GM23338 (cell line): ENCODE measurements around the gene GLYATL2. TPM values are rescaled to one million over a fixed set of nuclear protein-coding genes. Genes with fewer than 3 reads are reported as not detected.

Experiments used
- ATAC-seq: fragments of 200-7000 bp; cut with Tn5 transposase; 3 replicates; pipeline ENCODE4 v1.9.1; 2020
- DNase-seq: peaks from one replicate; pipeline ENCODE4 v3.0.0-alpha.2; 2015; ENCODE audit warnings: low spot score
- H2AFZ ChIP-seq: fragments of 200-600 bp; sonication (generic); 2 replicates; pipeline ENCODE4 v1.8.0; 2016; ENCODE audit warnings: antibody characterized with exemption, mild to moderate bottlenecking, moderate library complexity
- H3F3A ChIP-seq: fragments of 200-600 bp; sonication (generic); replicated peaks from 2 replicates; pipeline ENCODE4 v1.8.0; 2017; ENCODE audit warnings: antibody characterized with exemption, mixed run types, low read depth
- H3K27ac ChIP-seq: fragments of 200-600 bp; sonication (generic); 2 replicates; pipeline ENCODE4 v1.6.1; 2016; ENCODE audit warnings: low read depth
- H3K27me3 ChIP-seq: fragments of 200-600 bp; sonication (generic); 2 replicates; pipeline ENCODE4 v1.8.0; 2016; ENCODE audit warnings: mild to moderate bottlenecking, mixed run types, moderate library complexity; ENCODE audit not compliant: insufficient read depth
- H3K36me3 ChIP-seq: fragments of 200-600 bp; sonication (generic); 2 replicates; pipeline ENCODE4 v1.8.0; 2016; ENCODE audit warnings: mild to moderate bottlenecking; ENCODE audit not compliant: insufficient read depth
- H3K4me1 ChIP-seq: fragments of 200-600 bp; sonication (generic); 2 replicates; pipeline ENCODE4 v1.8.0; 2016; ENCODE audit warnings: mild to moderate bottlenecking, moderate library complexity; ENCODE audit not compliant: insufficient read depth
- H3K4me2 ChIP-seq: fragments of 200-600 bp; sonication (generic); 2 replicates; pipeline ENCODE4 v1.7.1; 2017; ENCODE audit warnings: mixed run types
- H3K4me3 ChIP-seq: fragments of 200-600 bp; sonication (generic); 2 replicates; pipeline ENCODE4 v1.6.1; 2016; ENCODE audit warnings: mixed run types
- H3K79me2 ChIP-seq: fragments of 200-600 bp; sonication (generic); replicated peaks from 2 replicates; pipeline ENCODE4 v1.8.0; 2017; ENCODE audit warnings: mild to moderate bottlenecking; ENCODE audit not compliant: insufficient read depth
- H3K9me2 ChIP-seq: fragments of 200-600 bp; sonication (generic); 2 replicates; pipeline ENCODE4 v1.8.0; 2017; ENCODE audit not compliant: insufficient read depth
- H4K20me1 ChIP-seq: fragments of 200-600 bp; sonication (generic); replicated peaks from 2 replicates; pipeline ENCODE4 v1.8.0; 2017; ENCODE audit warnings: mild to moderate bottlenecking; ENCODE audit not compliant: insufficient read depth
- H3K27ac Mint-ChIP-seq: 2 replicates; pipeline ENCODE4 v1.8.0; 2020; ENCODE audit warnings: inconsistent platforms, mild to moderate bottlenecking, moderate library complexity, mixed read lengths
- H3K27me3 Mint-ChIP-seq: 3 replicates; pipeline ENCODE4 v1.8.0; 2022; ENCODE audit warnings: low read depth, mild to moderate bottlenecking, moderate library complexity, mixed read lengths, inconsistent platforms; ENCODE audit not compliant: insufficient read depth, poor library complexity
- H3K36me3 Mint-ChIP-seq: 3 replicates; pipeline ENCODE4 v1.8.0; 2021; ENCODE audit warnings: low read depth, mild to moderate bottlenecking, inconsistent platforms, moderate library complexity, mixed read lengths
- H3K4me1 Mint-ChIP-seq: 3 replicates; pipeline ENCODE4 v1.8.0; 2020; ENCODE audit warnings: mild to moderate bottlenecking, inconsistent platforms, mixed read lengths
- H3K4me3 Mint-ChIP-seq: 3 replicates; pipeline ENCODE4 v1.8.0; 2021; ENCODE audit warnings: moderate library complexity, mild to moderate bottlenecking, inconsistent platforms, mixed read lengths
- H3K9me3 Mint-ChIP-seq: 3 replicates; pipeline ENCODE4 v1.8.0; 2020; ENCODE audit warnings: moderate library complexity, mild to moderate bottlenecking, inconsistent platforms, mixed read lengths
- CREB1 ChIP-seq: fragments of 250-450 bp; sonication (Bioruptor Pico); IDR thresholded peaks from 2 replicates; pipeline ENCODE4 v1.5.0; 2020; ENCODE audit warnings: low read depth, mild to moderate bottlenecking, moderate library complexity
- EZH2 ChIP-seq: fragments of 200-600 bp; sonication (generic); IDR thresholded peaks from one replicate; pipeline ENCODE4 v1.8.0; 2017; ENCODE audit warnings: antibody characterized with exemption, mild to moderate bottlenecking, low read depth; ENCODE audit not compliant: unreplicated experiment
- EZH2phosphoT487 ChIP-seq: fragments of 200-600 bp; sonication (generic); IDR thresholded peaks from one replicate; pipeline ENCODE4 v1.8.1; 2018; ENCODE audit warnings: antibody characterized with exemption; ENCODE audit not compliant: unreplicated experiment
- JUNB ChIP-seq: IDR thresholded peaks from one replicate; pipeline ENCODE4 v1.6.1; 2016; ENCODE audit warnings: antibody characterized with exemption; ENCODE audit not compliant: unreplicated experiment
- NANOG ChIP-seq: IDR thresholded peaks from 2 replicates; pipeline ENCODE4 v1.6.1; 2016; ENCODE audit warnings: antibody characterized with exemption, borderline replicate concordance
- POLR2AphosphoS5 ChIP-seq: IDR thresholded peaks from 2 replicates; pipeline ENCODE4 v1.6.1; 2016; ENCODE audit warnings: antibody characterized with exemption, low read depth
- STAT1 ChIP-seq: IDR thresholded peaks from one replicate; pipeline ENCODE4 v1.6.1; 2016; ENCODE audit warnings: antibody characterized with exemption; ENCODE audit not compliant: unreplicated experiment
- ZNF114 ChIP-seq: fragments of 250-450 bp; sonication (Bioruptor Pico); IDR thresholded peaks from 2 replicates; pipeline ENCODE4 v1.5.0; 2020; ENCODE audit warnings: mild to moderate bottlenecking, moderate library complexity
- ZNF331 ChIP-seq: fragments of 250-450 bp; sonication (Bioruptor Pico); IDR thresholded peaks from 2 replicates; pipeline ENCODE4 v1.5.0; 2020; ENCODE audit warnings: low read depth, mild to moderate bottlenecking, moderate library complexity
- polyA plus RNA-seq: library from polyadenylated mRNA; unstranded; fragments of >200 nt; fragmentation: Nextera tagmentation; extraction: Ambion mirVana; gene quantifications from 2 replicates; pipeline ENCODE4 v1.2.1, GENCODE V29; 2016
- total RNA-seq: library from RNA; depleted of rRNA; stranded (reverse); fragments of >200 nt; shearing (Covaris generic); gene quantifications from 2 replicates; pipeline ENCODE4 v1.2.3, GENCODE V29; 2014
- TF ChIP-seq, protein P1 (sequence below): IDR thresholded peaks from one replicate; pipeline ENCODE4 v1.6.1; 2018; ENCODE audit warnings: antibody characterized with exemption; ENCODE audit not compliant: unreplicated experiment
- TF ChIP-seq, protein P2 (sequence below): IDR thresholded peaks from 2 replicates; pipeline ENCODE4 v1.6.1; 2016; ENCODE audit warnings: antibody characterized with exemption
- TF ChIP-seq, protein P3 (sequence below), 2 experiments: fragments of 200-600 bp in 1 of 2; sonication (generic) in 1 of 2; conservative IDR thresholded peaks; 2 replicates each; pipeline versions ENCODE4 v1.5.1 to v1.6.1; 2016 to 2017; ENCODE audit warnings: antibody characterized with exemption in 2 of 2, low read depth in 2 of 2, mild to moderate bottlenecking in 2 of 2, moderate library complexity in 1 of 2
- TF ChIP-seq, protein P4 (sequence below): fragments of 250-450 bp; sonication (Bioruptor Pico); IDR thresholded peaks from 2 replicates; pipeline ENCODE4 v1.5.0; 2020; ENCODE audit warnings: mild to moderate bottlenecking, moderate library complexity

GLYATL2 gene
- total and polyA plus RNA-seq, 2 experiments from 2014 or later, result 0.63 to 0.76 TPM

DNA sequence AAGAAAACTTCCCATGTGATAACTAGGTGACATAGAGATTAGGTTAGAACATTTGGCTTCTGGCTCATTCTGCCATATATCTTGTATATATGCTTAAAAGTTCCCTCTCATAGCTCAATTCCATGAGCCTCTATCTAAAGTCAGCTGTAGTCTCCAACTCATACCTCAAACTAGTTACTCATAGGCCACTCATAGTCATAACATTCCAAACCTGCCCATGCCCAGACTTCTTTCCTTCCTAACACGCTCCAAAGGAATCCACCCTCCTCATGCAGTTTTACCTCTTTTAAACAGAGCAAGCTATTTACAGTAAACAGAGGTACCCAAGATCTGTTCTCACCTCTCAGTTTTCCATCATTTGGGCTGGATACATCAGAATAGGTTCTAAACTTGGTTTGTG is 39.4 kb downstream of the GLYATL2 start:
- no peaks in the 10 kb centered on the region for H3K36me3 ChIP-seq
- peaks cover 68% of the 10 kb centered on the region for H3K9me3 Mint-ChIP-seq
- no peaks in the 10 kb centered on the region; the same call in 2 of the 3 replicates for H3K36me3 Mint-ChIP-seq
- H3K4me3 ChIP-seq, result no peak overlapping the region
- H2AFZ ChIP-seq, result no peak overlapping the region
- no peak overlapping the region for H3K4me3 Mint-ChIP-seq
- H4K20me1 ChIP-seq, result no peaks in the 10 kb centered on the region
- H3K27me3 Mint-ChIP-seq, result peaks cover 7% of the 10 kb centered on the region
- H3F3A ChIP-seq, result no peaks in the 10 kb centered on the region
- ATAC-seq, result no peak
- H3K9me2 ChIP-seq, result 0 out of 2 replicates have a peak, but pooled peaks cover 3% of the 10 kb centered on the region
- H3K27ac Mint-ChIP-seq, result no peak overlapping the region
- H3K27me3 ChIP-seq, result no peaks in the 10 kb centered on the region
- no peak for TF ChIP-seq JUNB
- TF ChIP-seq, protein P1, sequence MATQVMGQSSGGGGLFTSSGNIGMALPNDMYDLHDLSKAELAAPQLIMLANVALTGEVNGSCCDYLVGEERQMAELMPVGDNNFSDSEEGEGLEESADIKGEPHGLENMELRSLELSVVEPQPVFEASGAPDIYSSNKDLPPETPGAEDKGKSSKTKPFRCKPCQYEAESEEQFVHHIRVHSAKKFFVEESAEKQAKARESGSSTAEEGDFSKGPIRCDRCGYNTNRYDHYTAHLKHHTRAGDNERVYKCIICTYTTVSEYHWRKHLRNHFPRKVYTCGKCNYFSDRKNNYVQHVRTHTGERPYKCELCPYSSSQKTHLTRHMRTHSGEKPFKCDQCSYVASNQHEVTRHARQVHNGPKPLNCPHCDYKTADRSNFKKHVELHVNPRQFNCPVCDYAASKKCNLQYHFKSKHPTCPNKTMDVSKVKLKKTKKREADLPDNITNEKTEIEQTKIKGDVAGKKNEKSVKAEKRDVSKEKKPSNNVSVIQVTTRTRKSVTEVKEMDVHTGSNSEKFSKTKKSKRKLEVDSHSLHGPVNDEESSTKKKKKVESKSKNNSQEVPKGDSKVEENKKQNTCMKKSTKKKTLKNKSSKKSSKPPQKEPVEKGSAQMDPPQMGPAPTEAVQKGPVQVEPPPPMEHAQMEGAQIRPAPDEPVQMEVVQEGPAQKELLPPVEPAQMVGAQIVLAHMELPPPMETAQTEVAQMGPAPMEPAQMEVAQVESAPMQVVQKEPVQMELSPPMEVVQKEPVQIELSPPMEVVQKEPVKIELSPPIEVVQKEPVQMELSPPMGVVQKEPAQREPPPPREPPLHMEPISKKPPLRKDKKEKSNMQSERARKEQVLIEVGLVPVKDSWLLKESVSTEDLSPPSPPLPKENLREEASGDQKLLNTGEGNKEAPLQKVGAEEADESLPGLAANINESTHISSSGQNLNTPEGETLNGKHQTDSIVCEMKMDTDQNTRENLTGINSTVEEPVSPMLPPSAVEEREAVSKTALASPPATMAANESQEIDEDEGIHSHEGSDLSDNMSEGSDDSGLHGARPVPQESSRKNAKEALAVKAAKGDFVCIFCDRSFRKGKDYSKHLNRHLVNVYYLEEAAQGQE, result no peak
- TF ChIP-seq CREB1 (CRISPR knock-in tag), result no peak
- TF ChIP-seq NANOG, result no peak
- TF ChIP-seq, protein P2, sequence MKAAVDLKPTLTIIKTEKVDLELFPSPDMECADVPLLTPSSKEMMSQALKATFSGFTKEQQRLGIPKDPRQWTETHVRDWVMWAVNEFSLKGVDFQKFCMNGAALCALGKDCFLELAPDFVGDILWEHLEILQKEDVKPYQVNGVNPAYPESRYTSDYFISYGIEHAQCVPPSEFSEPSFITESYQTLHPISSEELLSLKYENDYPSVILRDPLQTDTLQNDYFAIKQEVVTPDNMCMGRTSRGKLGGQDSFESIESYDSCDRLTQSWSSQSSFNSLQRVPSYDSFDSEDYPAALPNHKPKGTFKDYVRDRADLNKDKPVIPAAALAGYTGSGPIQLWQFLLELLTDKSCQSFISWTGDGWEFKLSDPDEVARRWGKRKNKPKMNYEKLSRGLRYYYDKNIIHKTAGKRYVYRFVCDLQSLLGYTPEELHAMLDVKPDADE, result no peak
- no peak for TF ChIP-seq EZH2
- TF ChIP-seq EZH2phosphoT487, result no peak
- TF ChIP-seq ZNF114 (CRISPR knock-in tag), result no peak
- TF ChIP-seq, protein P3, sequence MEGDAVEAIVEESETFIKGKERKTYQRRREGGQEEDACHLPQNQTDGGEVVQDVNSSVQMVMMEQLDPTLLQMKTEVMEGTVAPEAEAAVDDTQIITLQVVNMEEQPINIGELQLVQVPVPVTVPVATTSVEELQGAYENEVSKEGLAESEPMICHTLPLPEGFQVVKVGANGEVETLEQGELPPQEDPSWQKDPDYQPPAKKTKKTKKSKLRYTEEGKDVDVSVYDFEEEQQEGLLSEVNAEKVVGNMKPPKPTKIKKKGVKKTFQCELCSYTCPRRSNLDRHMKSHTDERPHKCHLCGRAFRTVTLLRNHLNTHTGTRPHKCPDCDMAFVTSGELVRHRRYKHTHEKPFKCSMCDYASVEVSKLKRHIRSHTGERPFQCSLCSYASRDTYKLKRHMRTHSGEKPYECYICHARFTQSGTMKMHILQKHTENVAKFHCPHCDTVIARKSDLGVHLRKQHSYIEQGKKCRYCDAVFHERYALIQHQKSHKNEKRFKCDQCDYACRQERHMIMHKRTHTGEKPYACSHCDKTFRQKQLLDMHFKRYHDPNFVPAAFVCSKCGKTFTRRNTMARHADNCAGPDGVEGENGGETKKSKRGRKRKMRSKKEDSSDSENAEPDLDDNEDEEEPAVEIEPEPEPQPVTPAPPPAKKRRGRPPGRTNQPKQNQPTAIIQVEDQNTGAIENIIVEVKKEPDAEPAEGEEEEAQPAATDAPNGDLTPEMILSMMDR (conservative IDR thresholded peaks at IDR 0.05; ENCODE audit: low read depth in 2 of 2), result no peak
- TF ChIP-seq, protein P4, sequence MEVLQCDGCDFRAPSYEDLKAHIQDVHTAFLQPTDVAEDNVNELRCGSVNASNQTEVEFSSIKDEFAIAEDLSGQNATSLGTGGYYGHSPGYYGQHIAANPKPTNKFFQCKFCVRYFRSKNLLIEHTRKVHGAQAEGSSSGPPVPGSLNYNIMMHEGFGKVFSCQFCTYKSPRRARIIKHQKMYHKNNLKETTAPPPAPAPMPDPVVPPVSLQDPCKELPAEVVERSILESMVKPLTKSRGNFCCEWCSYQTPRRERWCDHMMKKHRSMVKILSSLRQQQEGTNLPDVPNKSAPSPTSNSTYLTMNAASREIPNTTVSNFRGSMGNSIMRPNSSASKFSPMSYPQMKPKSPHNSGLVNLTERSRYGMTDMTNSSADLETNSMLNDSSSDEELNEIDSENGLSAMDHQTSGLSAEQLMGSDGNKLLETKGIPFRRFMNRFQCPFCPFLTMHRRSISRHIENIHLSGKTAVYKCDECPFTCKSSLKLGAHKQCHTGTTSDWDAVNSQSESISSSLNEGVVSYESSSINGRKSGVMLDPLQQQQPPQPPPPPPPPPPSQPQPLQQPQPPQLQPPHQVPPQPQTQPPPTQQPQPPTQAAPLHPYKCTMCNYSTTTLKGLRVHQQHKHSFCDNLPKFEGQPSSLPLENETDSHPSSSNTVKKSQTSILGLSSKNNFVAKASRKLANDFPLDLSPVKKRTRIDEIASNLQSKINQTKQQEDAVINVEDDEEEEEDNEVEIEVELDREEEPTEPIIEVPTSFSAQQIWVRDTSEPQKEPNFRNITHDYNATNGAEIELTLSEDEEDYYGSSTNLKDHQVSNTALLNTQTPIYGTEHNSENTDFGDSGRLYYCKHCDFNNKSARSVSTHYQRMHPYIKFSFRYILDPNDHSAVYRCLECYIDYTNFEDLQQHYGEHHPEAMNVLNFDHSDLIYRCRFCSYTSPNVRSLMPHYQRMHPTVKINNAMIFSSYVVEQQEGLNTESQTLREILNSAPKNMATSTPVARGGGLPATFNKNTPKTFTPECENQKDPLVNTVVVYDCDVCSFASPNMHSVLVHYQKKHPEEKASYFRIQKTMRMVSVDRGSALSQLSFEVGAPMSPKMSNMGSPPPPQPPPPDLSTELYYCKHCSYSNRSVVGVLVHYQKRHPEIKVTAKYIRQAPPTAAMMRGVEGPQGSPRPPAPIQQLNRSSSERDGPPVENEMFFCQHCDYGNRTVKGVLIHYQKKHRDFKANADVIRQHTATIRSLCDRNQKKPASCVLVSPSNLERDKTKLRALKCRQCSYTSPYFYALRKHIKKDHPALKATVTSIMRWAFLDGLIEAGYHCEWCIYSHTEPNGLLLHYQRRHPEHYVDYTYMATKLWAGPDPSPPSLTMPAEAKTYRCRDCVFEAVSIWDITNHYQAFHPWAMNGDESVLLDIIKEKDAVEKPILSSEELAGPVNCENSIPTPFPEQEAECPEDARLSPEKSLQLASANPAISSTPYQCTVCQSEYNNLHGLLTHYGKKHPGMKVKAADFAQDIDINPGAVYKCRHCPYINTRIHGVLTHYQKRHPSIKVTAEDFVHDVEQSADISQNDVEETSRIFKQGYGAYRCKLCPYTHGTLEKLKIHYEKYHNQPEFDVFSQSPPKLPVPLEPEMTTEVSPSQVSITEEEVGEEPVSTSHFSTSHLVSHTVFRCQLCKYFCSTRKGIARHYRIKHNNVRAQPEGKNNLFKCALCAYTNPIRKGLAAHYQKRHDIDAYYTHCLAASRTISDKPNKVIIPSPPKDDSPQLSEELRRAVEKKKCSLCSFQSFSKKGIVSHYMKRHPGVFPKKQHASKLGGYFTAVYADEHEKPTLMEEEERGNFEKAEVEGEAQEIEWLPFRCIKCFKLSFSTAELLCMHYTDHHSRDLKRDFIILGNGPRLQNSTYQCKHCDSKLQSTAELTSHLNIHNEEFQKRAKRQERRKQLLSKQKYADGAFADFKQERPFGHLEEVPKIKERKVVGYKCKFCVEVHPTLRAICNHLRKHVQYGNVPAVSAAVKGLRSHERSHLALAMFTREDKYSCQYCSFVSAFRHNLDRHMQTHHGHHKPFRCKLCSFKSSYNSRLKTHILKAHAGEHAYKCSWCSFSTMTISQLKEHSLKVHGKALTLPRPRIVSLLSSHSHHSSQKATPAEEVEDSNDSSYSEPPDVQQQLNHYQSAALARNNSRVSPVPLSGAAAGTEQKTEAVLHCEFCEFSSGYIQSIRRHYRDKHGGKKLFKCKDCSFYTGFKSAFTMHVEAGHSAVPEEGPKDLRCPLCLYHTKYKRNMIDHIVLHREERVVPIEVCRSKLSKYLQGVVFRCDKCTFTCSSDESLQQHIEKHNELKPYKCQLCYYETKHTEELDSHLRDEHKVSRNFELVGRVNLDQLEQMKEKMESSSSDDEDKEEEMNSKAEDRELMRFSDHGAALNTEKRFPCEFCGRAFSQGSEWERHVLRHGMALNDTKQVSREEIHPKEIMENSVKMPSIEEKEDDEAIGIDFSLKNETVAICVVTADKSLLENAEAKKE, result no peak
- no peak for TF ChIP-seq POLR2AphosphoS5
- no peak for TF ChIP-seq ZNF331
- no peak for TF ChIP-seq STAT1
- no peaks in the 10 kb centered on the region for H3K4me1 Mint-ChIP-seq
- no peak overlapping the region for H3K4me2 ChIP-seq
- H3K27ac ChIP-seq, result no peak overlapping the region
- no peaks in the 10 kb centered on the region for H3K4me1 ChIP-seq
- no peaks in the 10 kb centered on the region for H3K79me2 ChIP-seq
- no peak for DNase-seq
